ENCODE data around the gene GGA3.

The GGA3 gene

DNA sequence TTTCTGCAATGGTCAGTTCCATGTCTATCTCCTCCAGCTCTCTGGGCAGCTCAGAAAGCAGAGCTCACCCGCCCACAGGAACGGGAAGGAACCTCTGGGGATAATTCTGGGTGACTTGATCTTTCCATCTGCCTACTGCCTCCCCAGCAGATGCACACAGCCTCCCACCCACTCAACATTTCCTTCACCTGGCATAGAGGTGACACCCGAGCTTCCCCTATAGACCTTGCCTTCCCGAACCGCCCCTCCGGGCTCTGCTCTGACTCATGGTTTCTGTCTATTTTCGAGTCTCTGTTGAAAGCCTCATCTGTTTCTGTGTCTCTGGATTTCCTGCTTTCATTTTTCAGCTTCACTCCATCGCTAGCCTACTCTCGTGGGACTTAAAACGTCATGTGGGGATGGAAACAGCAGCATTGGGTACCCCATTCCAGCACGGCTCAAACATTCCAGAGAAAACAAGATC is 11.4 kb downstream of the GGA3 start:
- Mint-ChIP-seq H3K36me3 (ENCODE audit: insufficient read depth) (peaks cover 19% of the 10 kb centered on the region), H3K4me1 (peaks cover 46% of the 10 kb centered on the region), H3K27me3 (no peaks in the 10 kb centered on the region), H3K27ac (ENCODE audit: low read depth) (peak overlapping the region; percentile 88), H3K9me3 (no peaks in the 10 kb centered on the region), H3K4me3 (peak overlapping the region; percentile 70)
- peak; percentile 93 for ATAC-seq (replicated peaks; ENCODE audit: extremely low read depth, poor library complexity, severe bottlenecking)
- no peak for DNase-seq (ENCODE audit: low spot score in 2 of 2)

DNA sequence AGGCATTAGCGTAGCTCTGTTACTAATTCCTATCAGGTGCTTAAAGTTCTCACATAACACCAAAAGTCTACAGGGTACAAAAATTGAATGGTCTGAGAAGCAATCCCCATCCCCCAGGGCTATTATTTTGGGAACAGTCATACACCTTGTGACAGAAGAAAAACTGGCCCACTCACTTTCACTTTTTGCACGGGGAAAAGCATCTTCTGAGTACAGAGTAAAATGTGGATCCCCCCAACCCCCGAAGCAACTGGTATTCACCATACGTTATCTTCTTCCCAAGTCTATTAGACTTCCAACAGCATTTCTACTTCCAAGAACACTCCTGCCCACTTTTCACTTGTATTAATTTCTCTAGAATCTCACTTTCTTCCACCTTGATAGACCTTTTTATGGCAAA is 11.8 kb downstream of the GGA3 start:
- DNase-seq (ENCODE audit: low spot score in 2 of 2) (no peak), ATAC-seq (replicated peaks; ENCODE audit: extremely low read depth, poor library complexity, severe bottlenecking) (no peak)
- Mint-ChIP-seq H3K4me1 (peaks cover 42% of the 10 kb centered on the region), H3K27ac (ENCODE audit: low read depth) (peak overlapping the region; percentile 88), H3K27me3 (no peaks in the 10 kb centered on the region), H3K4me3 (peak overlapping the region; percentile 70), H3K36me3 (ENCODE audit: insufficient read depth) (peaks cover 23% of the 10 kb centered on the region), H3K9me3 (no peaks in the 10 kb centered on the region)

DNA sequence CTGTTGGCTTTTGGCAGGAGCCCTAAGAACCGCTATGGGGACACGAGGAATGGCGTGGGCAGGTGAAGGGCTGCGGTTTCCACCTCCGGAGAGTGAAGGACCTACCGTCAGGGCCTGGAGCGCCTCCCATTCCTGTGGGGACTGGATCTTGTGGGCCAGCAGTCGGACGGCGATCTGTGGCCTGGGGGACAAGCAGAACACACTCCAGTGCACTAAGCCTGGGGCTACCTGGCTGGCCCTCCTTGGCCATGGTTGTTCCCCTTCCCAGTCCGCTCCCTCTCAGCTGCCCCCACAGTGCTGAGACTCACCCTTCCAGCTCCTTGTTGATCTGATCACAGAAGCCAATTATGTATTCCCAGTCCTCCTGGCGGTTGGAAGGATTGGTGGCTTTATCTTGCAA is 15.0 kb downstream of the GGA3 start:
- Mint-ChIP-seq H3K9me3 (no peaks in the 10 kb centered on the region), H3K27me3 (no peaks in the 10 kb centered on the region), H3K27ac (ENCODE audit: low read depth) (peak overlapping the region; percentile 44), H3K4me3 (no peak overlapping the region), H3K36me3 (ENCODE audit: insufficient read depth) (peaks cover 48% of the 10 kb centered on the region), H3K4me1 (peaks cover 39% of the 10 kb centered on the region)
- DNase-seq (ENCODE audit: low spot score in 2 of 2): no peak
- no peak for ATAC-seq (replicated peaks; ENCODE audit: extremely low read depth, poor library complexity, severe bottlenecking)

DNA sequence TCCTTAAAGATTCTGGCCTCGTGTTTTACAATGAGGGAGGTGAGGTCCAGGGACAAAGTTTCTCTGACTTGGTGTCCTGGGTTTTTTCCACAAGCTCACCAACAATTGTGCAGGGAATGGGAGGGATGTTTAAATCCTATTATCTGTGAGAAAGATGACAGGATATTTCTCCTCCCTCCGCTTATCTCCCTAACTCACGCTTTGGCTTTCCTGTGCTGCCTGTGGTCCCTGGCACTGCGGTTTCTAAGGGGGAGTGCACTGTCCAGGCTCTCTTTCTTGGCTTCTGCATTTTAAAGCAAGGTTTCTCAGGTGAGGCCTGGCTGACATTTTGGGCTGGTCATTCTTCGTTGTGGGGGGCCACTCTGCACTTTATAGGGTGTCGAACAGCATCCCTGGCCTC is 16.4 kb downstream of the GGA3 start:
- Mint-ChIP-seq H3K27me3 (no peaks in the 10 kb centered on the region), H3K27ac (ENCODE audit: low read depth) (no peak overlapping the region), H3K36me3 (ENCODE audit: insufficient read depth) (peaks cover 47% of the 10 kb centered on the region), H3K4me1 (peaks cover 39% of the 10 kb centered on the region), H3K9me3 (no peaks in the 10 kb centered on the region), H3K4me3 (no peak overlapping the region)
- DNase-seq (ENCODE audit: low spot score in 2 of 2): no peak
- no peak for ATAC-seq (replicated peaks; ENCODE audit: extremely low read depth, poor library complexity, severe bottlenecking)

DNA sequence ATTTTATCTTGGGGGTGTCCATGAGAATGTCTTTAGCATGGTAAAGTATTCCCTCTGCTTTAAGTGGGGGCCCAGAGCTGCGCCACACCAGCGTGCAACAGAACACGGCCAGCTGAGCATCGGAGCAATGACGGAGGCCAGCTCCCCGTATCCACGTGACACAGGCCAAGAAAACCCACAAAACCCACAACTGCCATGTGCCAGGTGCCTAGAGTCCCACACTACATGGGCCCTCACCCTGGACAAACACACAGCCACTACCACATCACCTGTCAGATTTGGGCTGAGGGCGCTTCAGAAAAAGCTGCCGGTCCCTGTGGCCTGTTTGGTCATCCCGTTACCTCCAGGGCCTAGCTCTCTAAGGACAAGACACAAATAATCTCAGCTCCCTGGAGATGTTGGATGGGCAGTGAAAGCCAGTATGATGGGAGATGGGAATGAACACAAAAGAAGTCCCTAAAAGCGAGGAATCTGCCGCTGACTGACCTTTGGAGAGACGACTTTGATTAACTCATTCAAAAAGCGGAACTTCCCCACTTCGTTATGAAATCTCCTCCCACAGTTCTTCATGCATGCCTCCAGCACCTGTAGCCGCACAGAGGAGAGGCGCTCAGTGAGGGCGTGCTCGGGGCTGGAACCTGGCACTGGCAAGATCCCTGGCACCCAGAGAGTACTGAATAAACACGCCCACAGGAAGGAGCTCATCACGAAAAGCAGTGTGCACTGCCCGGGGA is 17.1 kb downstream of the GGA3 start:
- no peaks in the 10 kb centered on the region for H3K9me3 Mint-ChIP-seq
- no peak overlapping the region for H3K27ac Mint-ChIP-seq (ENCODE audit: low read depth)
- DNase-seq (ENCODE audit: low spot score in 2 of 2) (no peak), ATAC-seq (replicated peaks; ENCODE audit: extremely low read depth, poor library complexity, severe bottlenecking) (no peak)
- H3K4me3 Mint-ChIP-seq: no peak overlapping the region
- peaks cover 47% of the 10 kb centered on the region for H3K36me3 Mint-ChIP-seq (ENCODE audit: insufficient read depth)
- peaks cover 32% of the 10 kb centered on the region for H3K4me1 Mint-ChIP-seq
- H3K27me3 Mint-ChIP-seq: no peaks in the 10 kb centered on the region

GRCh38 chr17:75242461-75243042 is 18.9 kb downstream of the GGA3 start:
- Mint-ChIP-seq H3K27ac (ENCODE audit: low read depth) (peak overlapping the region; percentile 94), H3K4me3 (peak overlapping the region; percentile 68), H3K36me3 (ENCODE audit: insufficient read depth) (peaks cover 61% of the 10 kb centered on the region), H3K4me1 (peaks cover 39% of the 10 kb centered on the region), H3K9me3 (no peaks in the 10 kb centered on the region), H3K27me3 (no peaks in the 10 kb centered on the region)
- peak; percentile 45 to 78 for DNase-seq (ENCODE audit: low spot score in 2 of 2)
- peak; percentile 92 for ATAC-seq (replicated peaks; ENCODE audit: extremely low read depth, poor library complexity, severe bottlenecking)

DNA sequence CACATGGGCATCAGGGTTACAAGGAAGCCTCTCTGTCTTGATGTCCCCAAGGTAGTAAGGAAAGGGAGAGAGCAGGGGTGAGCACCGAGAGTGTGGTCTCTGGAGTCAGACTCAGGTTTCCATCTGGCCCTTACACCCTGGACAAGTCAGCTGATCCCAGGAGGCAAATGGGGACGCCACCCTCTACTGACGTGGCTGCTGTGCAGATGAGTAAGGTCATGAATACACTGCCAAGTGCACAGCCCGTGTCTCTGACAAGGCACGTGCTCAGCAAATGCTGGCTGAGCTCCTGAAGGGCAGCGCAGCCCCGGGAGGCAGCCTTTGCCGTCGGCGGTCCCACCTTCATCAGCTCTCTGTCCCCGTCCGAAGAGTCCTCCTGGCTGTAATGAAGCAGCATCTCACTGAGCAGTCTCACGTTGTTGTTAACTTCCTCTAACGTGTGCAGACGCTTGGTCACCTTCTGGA is 19.4 kb downstream of the GGA3 start:
- Mint-ChIP-seq H3K27me3 (no peaks in the 10 kb centered on the region), H3K9me3 (no peaks in the 10 kb centered on the region), H3K36me3 (ENCODE audit: insufficient read depth) (peaks cover 66% of the 10 kb centered on the region), H3K27ac (ENCODE audit: low read depth) (peak overlapping the region; percentile 94), H3K4me1 (peaks cover 39% of the 10 kb centered on the region), H3K4me3 (peak overlapping the region; percentile 68)
- ATAC-seq (replicated peaks; ENCODE audit: extremely low read depth, poor library complexity, severe bottlenecking): peak; percentile 22
- DNase-seq (ENCODE audit: low spot score in 2 of 2): no peak

GRCh38 chr17:75241502-75241901 is 19.9 kb downstream of the GGA3 start:
- Mint-ChIP-seq H3K27me3 (no peaks in the 10 kb centered on the region), H3K9me3 (no peaks in the 10 kb centered on the region), H3K4me1 (peaks cover 39% of the 10 kb centered on the region), H3K27ac (ENCODE audit: low read depth) (peak overlapping the region; percentile 94), H3K36me3 (ENCODE audit: insufficient read depth) (peaks cover 62% of the 10 kb centered on the region), H3K4me3 (no peak overlapping the region)
- ATAC-seq (replicated peaks; ENCODE audit: extremely low read depth, poor library complexity, severe bottlenecking): no peak
- DNase-seq (ENCODE audit: low spot score in 2 of 2): no peak

DNA sequence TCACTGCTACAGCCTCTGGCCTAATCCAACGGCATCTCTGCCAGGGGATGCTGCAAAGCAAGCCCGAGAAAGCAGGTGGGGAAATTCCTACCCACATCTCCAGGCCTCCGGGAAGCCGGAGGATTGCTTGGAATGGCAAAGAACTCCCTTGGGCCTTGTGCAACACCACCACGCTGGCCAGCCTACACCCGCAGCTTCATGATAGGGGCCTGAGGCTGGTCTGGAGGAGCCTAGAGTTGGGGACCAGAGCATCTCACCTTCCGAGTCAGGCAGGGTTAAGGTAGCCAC is 20.3 kb downstream of the GGA3 start:
- Mint-ChIP-seq H3K9me3 (no peaks in the 10 kb centered on the region), H3K4me3 (no peak overlapping the region), H3K4me1 (peaks cover 39% of the 10 kb centered on the region), H3K27me3 (no peaks in the 10 kb centered on the region), H3K27ac (ENCODE audit: low read depth) (peak overlapping the region; percentile 97), H3K36me3 (ENCODE audit: insufficient read depth) (peaks cover 64% of the 10 kb centered on the region)
- no peak for DNase-seq (ENCODE audit: low spot score in 2 of 2)
- no peak for ATAC-seq (replicated peaks; ENCODE audit: extremely low read depth, poor library complexity, severe bottlenecking)

DNA sequence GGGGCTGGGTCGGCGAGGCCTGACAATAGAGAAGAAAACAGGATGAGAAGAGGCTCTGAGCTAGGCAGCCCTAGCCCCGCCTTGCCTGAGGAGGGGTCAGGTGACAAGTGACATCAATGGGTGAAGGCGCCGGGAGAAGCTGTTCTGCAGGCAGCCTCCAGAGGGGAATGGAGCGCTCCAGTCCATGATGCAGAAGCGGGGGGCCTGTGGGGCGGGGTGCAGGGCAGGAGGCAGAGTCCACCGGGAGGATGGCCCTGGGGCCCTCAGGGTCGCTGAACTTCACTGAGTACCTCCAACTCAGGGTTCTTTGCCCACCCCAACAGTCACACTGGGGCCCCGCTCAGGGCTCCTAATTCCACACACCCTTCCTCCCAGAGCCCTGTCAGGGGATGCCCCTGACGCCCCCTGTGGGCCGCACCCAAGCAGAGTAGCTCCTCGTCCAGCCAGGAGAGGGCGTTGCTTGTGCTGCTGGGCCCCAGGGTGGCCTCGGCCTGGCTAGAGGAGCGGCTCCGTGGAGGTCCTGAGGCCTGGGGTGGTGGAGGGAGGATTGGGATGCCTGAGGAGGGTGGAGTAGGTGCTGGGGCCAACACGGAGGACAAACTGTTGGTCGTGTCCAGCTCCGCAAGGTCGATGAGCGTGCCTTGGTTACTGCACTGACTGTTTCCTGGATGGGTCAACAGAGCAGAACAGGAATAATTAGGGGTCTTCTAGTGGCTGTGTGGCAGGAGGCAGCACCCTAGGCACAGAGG is 20.8 kb downstream of the GGA3 start:
- Mint-ChIP-seq H3K4me1 (peaks cover 39% of the 10 kb centered on the region), H3K36me3 (ENCODE audit: insufficient read depth) (peaks cover 59% of the 10 kb centered on the region), H3K27me3 (no peaks in the 10 kb centered on the region), H3K4me3 (peak overlapping the region; percentile 11), H3K9me3 (no peaks in the 10 kb centered on the region), H3K27ac (ENCODE audit: low read depth) (peak overlapping the region; percentile 97)
- ATAC-seq (replicated peaks; ENCODE audit: extremely low read depth, poor library complexity, severe bottlenecking) (no peak), DNase-seq (ENCODE audit: low spot score in 2 of 2) (no peak)

DNA sequence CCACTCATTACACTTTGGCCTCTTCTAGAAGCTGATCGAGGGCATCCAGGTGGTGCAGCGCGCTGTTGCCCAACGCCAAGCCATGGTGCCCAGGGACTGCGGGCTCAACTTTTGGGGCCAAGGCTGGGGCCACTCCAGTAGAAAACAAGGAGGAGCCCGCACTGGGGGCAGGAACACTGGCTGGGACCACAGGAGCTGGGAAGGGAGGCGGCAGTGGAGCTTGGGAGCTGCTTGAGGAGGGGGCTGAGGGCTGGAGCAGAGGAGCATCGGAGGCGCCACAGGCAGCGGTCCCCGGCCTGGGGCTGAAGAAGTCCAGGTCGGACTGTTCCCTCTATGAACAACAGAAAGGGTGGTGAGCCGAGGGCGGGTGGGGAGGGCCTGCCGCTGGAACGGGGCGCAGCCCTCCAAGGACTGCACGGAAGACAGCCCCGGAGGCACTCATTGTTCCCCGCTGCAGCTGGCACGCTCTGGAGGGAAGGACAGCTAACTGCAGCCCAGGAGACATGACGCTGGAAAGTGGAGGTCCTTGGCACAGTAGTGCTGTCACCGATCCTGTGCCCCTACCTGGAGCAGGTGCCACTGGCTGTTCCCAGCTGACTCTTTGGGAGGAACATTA is 21.5 kb downstream of the GGA3 start:
- DNase-seq (ENCODE audit: low spot score in 2 of 2): no peak
- H3K4me3 Mint-ChIP-seq: no peak overlapping the region
- ATAC-seq (replicated peaks; ENCODE audit: extremely low read depth, poor library complexity, severe bottlenecking): no peak
- peaks cover 63% of the 10 kb centered on the region for H3K36me3 Mint-ChIP-seq (ENCODE audit: insufficient read depth)
- H3K9me3 Mint-ChIP-seq: no peaks in the 10 kb centered on the region
- H3K4me1 Mint-ChIP-seq: peaks cover 39% of the 10 kb centered on the region
- H3K27me3 Mint-ChIP-seq: no peaks in the 10 kb centered on the region
- H3K27ac Mint-ChIP-seq (ENCODE audit: low read depth): peak overlapping the region; percentile 97

DNA sequence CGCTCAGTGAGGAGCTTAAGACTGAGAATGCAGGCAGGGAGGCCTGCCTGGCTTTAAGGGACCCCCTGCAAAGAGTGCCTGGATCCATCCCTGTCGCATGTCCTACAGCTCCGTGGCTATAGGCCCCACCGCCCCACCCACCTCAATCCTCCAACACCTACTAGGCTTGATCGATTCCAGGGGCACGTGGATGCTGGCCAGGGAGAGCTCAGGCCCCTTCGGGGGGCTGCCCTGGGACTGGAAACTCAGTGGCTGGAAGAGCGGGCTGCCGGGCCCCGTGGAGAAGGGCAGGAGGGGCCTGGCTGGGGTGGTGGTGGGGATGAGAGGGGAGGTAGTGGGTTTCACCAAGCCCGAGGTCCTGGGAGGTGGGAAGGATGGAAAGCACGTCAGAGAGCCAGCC is 22.2 kb downstream of the GGA3 start:
- Mint-ChIP-seq H3K27ac (ENCODE audit: low read depth) (peak overlapping the region; percentile 97), H3K4me3 (peak overlapping the region; percentile 54), H3K9me3 (no peaks in the 10 kb centered on the region), H3K36me3 (ENCODE audit: insufficient read depth) (peaks cover 63% of the 10 kb centered on the region), H3K27me3 (no peaks in the 10 kb centered on the region), H3K4me1 (peaks cover 39% of the 10 kb centered on the region)
- DNase-seq (ENCODE audit: low spot score in 2 of 2) (no peak), ATAC-seq (replicated peaks; ENCODE audit: extremely low read depth, poor library complexity, severe bottlenecking) (no peak)

All from central memory CD8-positive, alpha-beta T cell (primary cell).